Measurements from ENCODE around the gene RUNX1.

Gene RUNX1

DNA sequence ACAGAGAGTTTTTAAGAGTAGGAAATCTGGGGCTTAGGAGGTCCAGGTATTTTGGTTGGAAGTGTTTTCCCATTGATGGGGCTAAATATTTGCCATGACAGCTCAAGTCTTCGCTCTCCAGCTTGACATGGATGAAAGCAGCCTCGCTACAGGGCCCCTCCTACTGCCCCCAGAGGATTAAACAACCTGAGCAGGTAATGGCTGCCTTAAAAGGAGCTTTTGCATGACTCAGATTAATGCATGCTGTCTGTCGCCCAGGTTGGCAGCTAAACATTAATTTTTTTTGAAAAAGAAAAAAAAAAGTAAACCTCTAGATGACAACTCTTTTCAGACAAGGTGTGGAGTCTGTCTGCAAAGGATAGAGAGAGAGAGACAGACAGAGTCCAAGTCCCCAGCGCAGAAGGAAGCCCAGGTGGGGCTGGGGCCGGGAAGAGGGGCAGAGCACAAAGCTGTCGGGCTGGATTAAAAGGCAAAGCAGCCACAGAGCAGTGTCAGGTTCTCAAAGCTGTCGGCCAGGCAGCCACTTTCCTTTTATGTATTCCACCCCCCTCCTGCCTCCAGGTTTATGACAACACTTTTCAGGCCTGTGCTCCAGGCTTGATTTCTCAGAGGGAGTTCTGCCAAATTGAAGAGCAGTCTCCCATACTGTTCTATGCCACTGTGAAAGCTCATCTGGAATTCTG, 252.4 kb downstream of the RUNX1 start:
- H3K4me3 ChIP-seq (ENCODE audit: low read depth, low read length): no peak overlapping the region
- DNase-seq (ENCODE audit: low read depth): no peak
- TF ChIP-seq, protein P1, sequence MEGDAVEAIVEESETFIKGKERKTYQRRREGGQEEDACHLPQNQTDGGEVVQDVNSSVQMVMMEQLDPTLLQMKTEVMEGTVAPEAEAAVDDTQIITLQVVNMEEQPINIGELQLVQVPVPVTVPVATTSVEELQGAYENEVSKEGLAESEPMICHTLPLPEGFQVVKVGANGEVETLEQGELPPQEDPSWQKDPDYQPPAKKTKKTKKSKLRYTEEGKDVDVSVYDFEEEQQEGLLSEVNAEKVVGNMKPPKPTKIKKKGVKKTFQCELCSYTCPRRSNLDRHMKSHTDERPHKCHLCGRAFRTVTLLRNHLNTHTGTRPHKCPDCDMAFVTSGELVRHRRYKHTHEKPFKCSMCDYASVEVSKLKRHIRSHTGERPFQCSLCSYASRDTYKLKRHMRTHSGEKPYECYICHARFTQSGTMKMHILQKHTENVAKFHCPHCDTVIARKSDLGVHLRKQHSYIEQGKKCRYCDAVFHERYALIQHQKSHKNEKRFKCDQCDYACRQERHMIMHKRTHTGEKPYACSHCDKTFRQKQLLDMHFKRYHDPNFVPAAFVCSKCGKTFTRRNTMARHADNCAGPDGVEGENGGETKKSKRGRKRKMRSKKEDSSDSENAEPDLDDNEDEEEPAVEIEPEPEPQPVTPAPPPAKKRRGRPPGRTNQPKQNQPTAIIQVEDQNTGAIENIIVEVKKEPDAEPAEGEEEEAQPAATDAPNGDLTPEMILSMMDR (IDR thresholded peaks at IDR 0.05; ENCODE audit: low read depth, low read length, missing control alignments): no peak

DNA sequence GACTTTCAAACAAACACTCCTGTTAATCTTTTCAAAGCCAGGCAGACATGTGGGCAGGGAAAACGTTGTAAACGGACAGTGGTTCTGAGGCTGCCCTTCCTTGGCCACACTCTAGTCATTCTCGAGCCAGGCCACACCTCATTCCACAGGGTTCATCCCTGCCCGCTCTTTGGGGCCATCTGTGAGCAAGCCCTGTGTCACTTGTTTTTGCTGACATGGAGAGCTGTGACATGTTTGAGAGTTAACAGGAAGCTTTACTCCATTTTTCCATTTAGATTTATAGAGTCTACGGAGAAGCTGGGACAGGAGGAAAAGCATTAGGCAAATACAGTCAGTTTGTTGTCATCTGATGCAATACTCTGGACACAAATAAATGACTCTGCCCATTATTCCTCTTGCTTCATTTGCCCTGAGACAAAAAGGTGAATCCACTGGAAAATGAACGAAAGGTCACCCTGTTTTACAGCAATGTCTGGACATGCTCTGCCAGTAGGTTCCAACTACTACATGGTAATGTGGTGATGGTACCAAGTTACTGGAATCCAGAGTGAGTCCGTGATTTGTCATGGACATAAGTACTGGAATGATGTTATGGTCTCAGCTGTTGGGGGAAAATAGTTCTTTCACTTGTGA, 253.4 kb downstream of the RUNX1 start:
- no peak overlapping the region for H3K4me3 ChIP-seq (ENCODE audit: low read depth, low read length)
- TF ChIP-seq, protein P1 (IDR thresholded peaks at IDR 0.05; ENCODE audit: low read depth, low read length, missing control alignments): no peak
- no peak for DNase-seq (ENCODE audit: low read depth)

DNA sequence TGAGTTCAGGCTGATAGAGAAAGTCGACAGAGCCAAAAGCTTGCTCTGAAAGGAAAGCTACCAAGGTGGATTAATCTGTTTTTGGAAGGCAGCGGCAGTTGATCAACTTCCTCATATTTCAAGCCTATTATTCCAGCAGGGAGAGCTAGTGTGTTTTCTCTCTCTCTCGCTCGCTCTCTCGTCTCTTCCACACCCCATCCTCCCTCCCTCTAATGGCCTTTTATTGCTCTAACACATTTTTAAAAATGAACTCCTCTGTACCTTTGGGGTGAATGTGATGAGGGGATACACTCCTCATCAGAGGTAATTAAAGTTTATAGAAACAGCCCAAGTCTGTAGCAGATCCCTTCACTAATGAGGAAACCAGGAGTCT, 253.9 kb downstream of the RUNX1 start:
- TF ChIP-seq, protein P1 (IDR thresholded peaks at IDR 0.05; ENCODE audit: low read depth, low read length, missing control alignments): no peak
- H3K4me3 ChIP-seq (ENCODE audit: low read depth, low read length): no peak overlapping the region
- no peak for DNase-seq (ENCODE audit: low read depth)

DNA sequence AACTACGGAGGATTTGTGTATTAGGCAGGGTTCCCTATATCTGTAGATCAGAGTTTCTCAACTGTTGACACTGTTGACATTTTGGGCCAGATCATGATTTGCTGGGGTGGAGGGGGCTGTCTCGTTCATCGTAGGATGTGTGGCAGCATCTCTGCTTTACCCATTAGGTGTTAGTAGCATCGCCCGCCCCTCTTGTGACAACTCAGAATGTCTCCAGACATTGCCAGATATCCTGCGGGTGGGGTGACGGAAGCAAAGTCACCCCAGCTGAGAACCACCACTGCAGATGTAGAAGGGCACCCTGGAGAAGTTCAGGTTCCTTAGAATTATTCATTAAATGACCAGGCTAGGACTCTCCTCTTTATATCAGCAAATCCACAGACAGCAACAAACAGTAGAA, 254.4 kb downstream of the RUNX1 start:
- TF ChIP-seq, protein P1 (IDR thresholded peaks at IDR 0.05; ENCODE audit: low read depth, low read length, missing control alignments): no peak
- no peak overlapping the region for H3K4me3 ChIP-seq (ENCODE audit: low read depth, low read length)
- DNase-seq (ENCODE audit: low read depth): no peak

DNA sequence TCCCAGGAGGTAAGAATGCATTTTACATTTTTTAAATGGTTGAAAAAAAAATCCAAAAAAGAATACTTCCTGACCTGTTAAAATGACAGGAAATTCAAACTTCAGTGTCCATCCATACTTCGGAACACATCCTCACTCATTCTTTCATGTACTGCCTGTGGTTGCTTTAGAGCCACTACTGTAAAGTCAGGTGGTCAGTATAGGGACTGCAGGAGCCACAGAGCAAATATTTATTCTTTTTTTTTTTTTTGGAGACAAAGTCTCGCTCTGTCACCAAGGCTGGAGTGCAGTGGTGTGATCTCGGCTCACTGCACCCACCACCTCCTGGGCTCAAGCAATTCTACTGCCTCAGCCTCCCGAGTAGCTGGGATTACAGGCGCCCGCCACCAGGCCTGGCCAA, 255.6 kb downstream of the RUNX1 start:
- TF ChIP-seq, protein P1 (IDR thresholded peaks at IDR 0.05; ENCODE audit: low read depth, low read length, missing control alignments): no peak
- no peak for DNase-seq (ENCODE audit: low read depth)
- no peak overlapping the region for H3K4me3 ChIP-seq (ENCODE audit: low read depth, low read length)

DNA sequence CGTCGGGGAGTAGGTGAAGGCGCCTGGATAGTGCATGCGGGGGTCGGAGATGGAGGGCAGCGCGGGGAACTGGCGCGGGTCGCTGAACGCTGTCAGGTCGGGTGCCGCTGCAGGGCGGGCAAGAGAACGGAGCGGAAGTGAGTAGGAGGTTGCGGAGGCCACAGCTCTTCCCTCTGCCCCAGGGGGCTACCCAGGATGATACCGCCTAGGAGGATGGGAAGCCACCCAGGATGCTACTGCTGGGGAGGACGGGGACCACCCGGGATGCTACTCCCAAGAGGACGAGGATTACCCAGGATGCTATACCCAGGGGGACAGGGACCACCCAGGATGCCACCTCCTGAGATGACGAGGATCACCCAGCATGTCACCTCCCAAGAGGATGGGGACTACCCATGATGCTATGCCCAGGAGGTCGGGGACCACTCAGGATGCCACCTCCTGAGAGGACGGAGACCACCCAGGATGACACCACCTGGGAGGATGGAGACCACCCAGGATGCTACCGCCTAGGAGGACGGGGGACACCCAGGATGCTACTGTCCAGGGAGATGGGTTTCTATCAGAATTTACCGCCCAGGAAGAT, 256.5 kb downstream of the RUNX1 start:
- no peak for DNase-seq (ENCODE audit: low read depth)
- TF ChIP-seq, protein P1 (IDR thresholded peaks at IDR 0.05; ENCODE audit: low read depth, low read length, missing control alignments): no peak

More for the DNA sequence above, 256.5 kb downstream of the RUNX1 start:
- no peak overlapping the region for H3K4me3 ChIP-seq (ENCODE audit: low read depth, low read length)

Data from GM12864 (cell line).